Measurements from ENCODE around the gene RBM17.
"Not testable (repeated sequence)": the region's sequence is repeated elsewhere in the genome, so short reads cannot be mapped to it uniquely, and the experiment has no call there.

The RBM17 gene

GRCh38 chr10:6164271-6165095 is 75.6 kb downstream of the RBM17 start:
- peak overlapping the region; percentile 75 for H3K27ac ChIP-seq

DNA sequence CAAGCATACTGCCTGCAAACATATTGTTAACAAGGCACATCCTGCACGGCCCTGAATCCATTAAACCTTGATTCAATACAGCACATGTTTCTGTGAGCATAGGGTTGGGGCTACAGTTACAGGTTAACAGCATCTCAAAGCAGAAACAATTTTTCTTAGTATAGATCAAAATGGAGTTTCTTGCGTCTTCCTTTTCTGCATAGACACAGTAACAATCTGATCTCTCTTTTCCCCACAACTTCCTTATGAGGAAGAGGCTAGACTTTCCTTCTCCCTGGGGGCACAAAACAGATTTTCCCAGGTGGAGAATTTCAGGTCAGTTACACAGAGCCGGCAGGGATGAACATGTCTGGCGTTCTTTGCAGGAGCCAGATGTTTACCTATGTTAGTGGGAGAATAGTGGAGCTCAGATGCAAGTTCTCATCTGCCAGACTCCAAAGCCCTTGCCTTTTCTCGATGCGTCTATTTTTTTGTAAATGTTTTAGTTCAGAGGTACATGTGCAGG is 76.4 kb downstream of the RBM17 start:
- H3K27ac ChIP-seq: no peak overlapping the region
- TF ChIP-seq ZFX (IDR thresholded peaks at IDR 0.05; ENCODE audit: borderline replicate concordance) (no peak), CTCF (IDR thresholded peaks at IDR 0.05) (no peak)

More at GRCh38 chr10:6164271-6165095, 75.6 kb downstream of the RBM17 start:
- TF ChIP-seq CTCF (IDR thresholded peaks at IDR 0.05): no peak
- TF ChIP-seq ZFX (IDR thresholded peaks at IDR 0.05; ENCODE audit: borderline replicate concordance): no peak

DNA sequence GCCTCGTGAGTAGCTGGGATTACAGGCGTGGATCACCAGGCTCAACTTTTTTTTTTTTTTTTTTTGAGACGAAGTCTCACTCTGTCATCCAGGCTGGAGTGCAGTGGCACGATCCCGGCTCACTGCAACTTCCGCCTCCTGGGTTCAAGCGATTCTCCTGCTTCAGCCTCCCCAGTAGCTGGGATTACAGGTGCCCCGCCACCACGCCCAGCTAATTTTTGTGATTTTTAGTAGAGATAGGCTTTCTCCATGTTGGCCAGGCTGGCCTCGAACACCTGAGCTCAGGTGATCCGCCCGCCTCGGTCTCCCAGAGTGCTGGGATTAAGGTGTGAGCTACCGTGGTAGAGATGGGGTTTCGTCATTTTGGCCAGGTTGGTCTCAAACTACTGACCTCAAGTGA is 77.1 kb downstream of the RBM17 start:
- not testable (repeated sequence) for H3K27ac ChIP-seq

Measured in 22Rv1 (cell line).